ENCODE results near the gene PLD3.

Gene PLD3

GRCh38 chr19:40348125-40348913, at the start of gene PLD3, which contains the start of gene C19orf47:
PLD3 (plus strand) TSS chr19:40348695; CDS start chr19:40366484, 17,789 bp downstream.
C19orf47 (minus strand) TSS chr19:40348397; CDS start chr19:40341857, 6,540 bp downstream.
- H3K4me3 Mint-ChIP-seq, result peak within 1 kb of the TSS; percentile 94
- no peaks in the 10 kb centered on the region for H3K27me3 Mint-ChIP-seq
- no peaks in the 10 kb centered on the region for H3K9me3 Mint-ChIP-seq
- H3K4me1 Mint-ChIP-seq (ENCODE audit: low read depth), result peaks cover 28% of the 10 kb centered on the region
- H3K36me3 Mint-ChIP-seq (ENCODE audit: low read depth), result peaks cover 6% of the 10 kb centered on the region
- peak within 1 kb of the TSS; percentile 92 for H3K27ac Mint-ChIP-seq

- H3K36me3 Mint-ChIP-seq (ENCODE audit: low read depth), result no peaks in the 10 kb centered on the region
- no peaks in the 10 kb centered on the region for H3K9me3 Mint-ChIP-seq
- H3K4me1 Mint-ChIP-seq (ENCODE audit: low read depth), result no peaks in the 10 kb centered on the region
- H3K4me3 Mint-ChIP-seq, result no peak overlapping the region
- H3K27me3 Mint-ChIP-seq, result no peaks in the 10 kb centered on the region
- H3K27ac Mint-ChIP-seq, result no peak overlapping the region
These were observed 47.8 kb upstream of the PLD3 start for GRCh38 chr19:40300668-40301067.

GRCh38 chr19:40302224-40303011, 46.1 kb upstream of the PLD3 start:
- no peaks in the 10 kb centered on the region for H3K4me1 Mint-ChIP-seq (ENCODE audit: low read depth)
- H3K27ac Mint-ChIP-seq, result no peak overlapping the region
- H3K9me3 Mint-ChIP-seq, result no peaks in the 10 kb centered on the region
- H3K27me3 Mint-ChIP-seq, result no peaks in the 10 kb centered on the region
- no peak overlapping the region for H3K4me3 Mint-ChIP-seq
- H3K36me3 Mint-ChIP-seq (ENCODE audit: low read depth), result no peaks in the 10 kb centered on the region

GRCh38 chr19:40303765-40304164, 44.7 kb upstream of the PLD3 start:
- Mint-ChIP-seq H3K27ac (no peak overlapping the region), H3K4me3 (no peak overlapping the region), H3K4me1 (ENCODE audit: low read depth) (no peaks in the 10 kb centered on the region), H3K36me3 (ENCODE audit: low read depth) (no peaks in the 10 kb centered on the region), H3K27me3 (no peaks in the 10 kb centered on the region), H3K9me3 (no peaks in the 10 kb centered on the region)

- H3K4me1 Mint-ChIP-seq (ENCODE audit: low read depth), result no peaks in the 10 kb centered on the region
- no peaks in the 10 kb centered on the region for H3K36me3 Mint-ChIP-seq (ENCODE audit: low read depth)
- H3K27ac Mint-ChIP-seq, result no peak overlapping the region
- H3K9me3 Mint-ChIP-seq, result no peaks in the 10 kb centered on the region
- H3K27me3 Mint-ChIP-seq, result no peaks in the 10 kb centered on the region
- no peak overlapping the region for H3K4me3 Mint-ChIP-seq
These were observed 44.2 kb upstream of the PLD3 start for GRCh38 chr19:40304306-40304705.

- no peaks in the 10 kb centered on the region for H3K4me1 Mint-ChIP-seq (ENCODE audit: low read depth)
- no peaks in the 10 kb centered on the region for H3K27me3 Mint-ChIP-seq
- no peaks in the 10 kb centered on the region for H3K36me3 Mint-ChIP-seq (ENCODE audit: low read depth)
- no peak overlapping the region for H3K4me3 Mint-ChIP-seq
- no peak overlapping the region for H3K27ac Mint-ChIP-seq
- no peaks in the 10 kb centered on the region for H3K9me3 Mint-ChIP-seq
These were observed 43.1 kb upstream of the PLD3 start for GRCh38 chr19:40305403-40305802.

GRCh38 chr19:40309666-40310065, 38.8 kb upstream of the PLD3 start:
- H3K27me3 Mint-ChIP-seq, result no peaks in the 10 kb centered on the region
- H3K36me3 Mint-ChIP-seq (ENCODE audit: low read depth), result no peaks in the 10 kb centered on the region
- no peak overlapping the region for H3K4me3 Mint-ChIP-seq
- no peaks in the 10 kb centered on the region for H3K9me3 Mint-ChIP-seq
- no peaks in the 10 kb centered on the region for H3K4me1 Mint-ChIP-seq (ENCODE audit: low read depth)
- H3K27ac Mint-ChIP-seq, result no peak overlapping the region

GRCh38 chr19:40312533-40312932, 36.0 kb upstream of the PLD3 start:
- H3K36me3 Mint-ChIP-seq (ENCODE audit: low read depth), result no peaks in the 10 kb centered on the region

GRCh38 chr19:40313229-40313983, 35.1 kb upstream of the PLD3 start:
- Mint-ChIP-seq H3K4me1 (ENCODE audit: low read depth) (no peaks in the 10 kb centered on the region), H3K36me3 (ENCODE audit: low read depth) (peaks cover under 1% of the 10 kb centered on the region), H3K27ac (no peak overlapping the region), H3K27me3 (no peaks in the 10 kb centered on the region), H3K9me3 (no peaks in the 10 kb centered on the region), H3K4me3 (no peak overlapping the region)

More at GRCh38 chr19:40312533-40312932, 36.0 kb upstream of the PLD3 start:
- Mint-ChIP-seq H3K4me3 (no peak overlapping the region), H3K4me1 (ENCODE audit: low read depth) (no peaks in the 10 kb centered on the region), H3K27ac (no peak overlapping the region), H3K27me3 (no peaks in the 10 kb centered on the region), H3K9me3 (no peaks in the 10 kb centered on the region)

- no peak overlapping the region for H3K27ac Mint-ChIP-seq
- peaks cover 5% of the 10 kb centered on the region for H3K36me3 Mint-ChIP-seq (ENCODE audit: low read depth)
- H3K4me3 Mint-ChIP-seq, result no peak overlapping the region
- H3K27me3 Mint-ChIP-seq, result no peaks in the 10 kb centered on the region
- no peaks in the 10 kb centered on the region for H3K4me1 Mint-ChIP-seq (ENCODE audit: low read depth)
- no peaks in the 10 kb centered on the region for H3K9me3 Mint-ChIP-seq
These were observed 33.8 kb upstream of the PLD3 start for GRCh38 chr19:40314656-40315055.

GRCh38 chr19:40315812-40316470, 32.6 kb upstream of the PLD3 start:
- Mint-ChIP-seq H3K4me3 (no peak overlapping the region), H3K9me3 (no peaks in the 10 kb centered on the region), H3K36me3 (ENCODE audit: low read depth) (peaks cover 18% of the 10 kb centered on the region), H3K4me1 (ENCODE audit: low read depth) (no peaks in the 10 kb centered on the region), H3K27ac (no peak overlapping the region), H3K27me3 (no peaks in the 10 kb centered on the region)

- H3K36me3 Mint-ChIP-seq (ENCODE audit: low read depth), result peaks cover 23% of the 10 kb centered on the region
- H3K4me3 Mint-ChIP-seq, result no peak overlapping the region
- no peak overlapping the region for H3K27ac Mint-ChIP-seq
- H3K4me1 Mint-ChIP-seq (ENCODE audit: low read depth), result no peaks in the 10 kb centered on the region
- no peaks in the 10 kb centered on the region for H3K27me3 Mint-ChIP-seq
- H3K9me3 Mint-ChIP-seq, result no peaks in the 10 kb centered on the region
These were observed 31.2 kb upstream of the PLD3 start for GRCh38 chr19:40317338-40317737.

- no peak overlapping the region for H3K4me3 Mint-ChIP-seq
- no peak overlapping the region for H3K27ac Mint-ChIP-seq
These were observed 27.9 kb upstream of the PLD3 start for GRCh38 chr19:40320558-40320935.

GRCh38 chr19:40321076-40321475, 27.4 kb upstream of the PLD3 start:
- no peak overlapping the region for H3K27ac Mint-ChIP-seq
- no peak overlapping the region for H3K4me3 Mint-ChIP-seq
- no peaks in the 10 kb centered on the region for H3K27me3 Mint-ChIP-seq
- H3K4me1 Mint-ChIP-seq (ENCODE audit: low read depth), result no peaks in the 10 kb centered on the region
- H3K9me3 Mint-ChIP-seq, result no peaks in the 10 kb centered on the region
- H3K36me3 Mint-ChIP-seq (ENCODE audit: low read depth), result peaks cover 51% of the 10 kb centered on the region

More at GRCh38 chr19:40320558-40320935, 27.9 kb upstream of the PLD3 start:
- H3K27me3 Mint-ChIP-seq, result no peaks in the 10 kb centered on the region
- H3K9me3 Mint-ChIP-seq, result no peaks in the 10 kb centered on the region
- H3K4me1 Mint-ChIP-seq (ENCODE audit: low read depth), result no peaks in the 10 kb centered on the region
- H3K36me3 Mint-ChIP-seq (ENCODE audit: low read depth), result peaks cover 46% of the 10 kb centered on the region
